Smooth muscle cell (in vitro differentiated cells): ENCODE results near the gene ARHGAP29. TPM values are rescaled to one million over a fixed set of nuclear protein-coding genes. Genes with fewer than 3 reads are reported as not detected.

Experiments used
- DNase-seq: peaks from one replicate; lab custom pipeline; 2025; ENCODE audit not compliant: unreplicated experiment; lab: John Stamatoyannopoulos, UW
- H2AFZ ChIP-seq: fragments of 200-600 bp; sonication (generic); 2 replicates; pipeline ENCODE4 v1.6.0; 2016; ENCODE audit warnings: antibody characterized with exemption, low read depth, mild to moderate bottlenecking
- H3F3A ChIP-seq: fragments of 200-600 bp; sonication (generic); 2 replicates; pipeline ENCODE4 v1.6.0; 2017; ENCODE audit warnings: antibody characterized with exemption, low read depth
- H3K27ac ChIP-seq: fragments of 200-600 bp; sonication (generic); 2 replicates; pipeline ENCODE4 v1.5.1; 2016; ENCODE audit warnings: low read depth, mild to moderate bottlenecking
- H3K27me3 ChIP-seq: fragments of 200-600 bp; sonication (generic); 2 replicates; pipeline ENCODE4 v1.6.1; 2016; ENCODE audit warnings: low read depth, mild to moderate bottlenecking
- H3K36me3 ChIP-seq: fragments of 200-600 bp; sonication (generic); 2 replicates; pipeline ENCODE4 v1.5.1; 2016; ENCODE audit warnings: low read depth
- H3K4me1 ChIP-seq: fragments of 200-600 bp; sonication (generic); 2 replicates; pipeline ENCODE4 v1.5.1; 2016; ENCODE audit warnings: low read depth
- H3K4me2 ChIP-seq: fragments of 200-600 bp; sonication (generic); 2 replicates; pipeline ENCODE4 v1.6.0; 2016; ENCODE audit warnings: mild to moderate bottlenecking
- H3K4me3 ChIP-seq: fragments of 200-600 bp; sonication (generic); 2 replicates; pipeline ENCODE4 v1.5.1; 2016; ENCODE audit warnings: mild to moderate bottlenecking
- H3K79me2 ChIP-seq: fragments of 200-600 bp; sonication (generic); 2 replicates; pipeline ENCODE4 v1.6.0; 2016; ENCODE audit warnings: low read depth, mild to moderate bottlenecking
- H3K9ac ChIP-seq: fragments of 200-600 bp; sonication (generic); 2 replicates; pipeline ENCODE4 v1.6.0; 2016; ENCODE audit warnings: low read depth
- H3K9me3 ChIP-seq: fragments of 200-600 bp; sonication (generic); replicated peaks from 2 replicates; pipeline ENCODE4 v1.5.1; 2016; ENCODE audit warnings: low read depth
- H4K20me1 ChIP-seq: fragments of 200-600 bp; sonication (generic); 2 replicates; pipeline ENCODE4 v1.6.0; 2016; ENCODE audit warnings: low read depth
- CTCF ChIP-seq: fragments of 200-600 bp; sonication (generic); IDR thresholded peaks from 2 replicates; pipeline ENCODE4 v1.5.1; 2017; ENCODE audit warnings: borderline replicate concordance, mild to moderate bottlenecking, antibody characterized with exemption; ENCODE audit not compliant: insufficient read depth, poor library complexity, severe bottlenecking
- WGBS: methylation state at CpG from one replicate; pipeline ENCODE4 v1.1.7; 2016; ENCODE audit warnings: low lambda C conversion rate; 5-methylcytosine and 5-hydroxymethylcytosine counted together
- polyA plus RNA-seq: library from polyadenylated mRNA; unstranded; fragments of >200 nt; fragmentation: Nextera tagmentation; extraction: Ambion mirVana; gene quantifications from 2 replicates; pipeline ENCODE4 v1.2.1, GENCODE V29; 2016
- total RNA-seq: library from RNA; depleted of rRNA; stranded (reverse); fragments of >200 nt; gene quantifications from 2 replicates; pipeline ENCODE4 v1.2.3, GENCODE V29; 2014

Gene ARHGAP29
- total and polyA plus RNA-seq, 2 experiments from 2014 or later = 8.0 to 39.9 TPM

- H3K4me2 ChIP-seq = no peak overlapping the region
- H3K4me3 ChIP-seq = no peak overlapping the region
- no peaks in the 10 kb centered on the region for H4K20me1 ChIP-seq
- H2AFZ ChIP-seq = no peak overlapping the region
- 92% methylated on average over 4 of the region's 4 CpGs for WGBS
- no peak overlapping the region for H3K9ac ChIP-seq
- H3K27ac ChIP-seq = no peak overlapping the region
- H3K36me3 ChIP-seq = no peaks in the 10 kb centered on the region
- H3K79me2 ChIP-seq = no peaks in the 10 kb centered on the region
- DNase-seq = no peak
- no peaks in the 10 kb centered on the region for H3F3A ChIP-seq
- H3K9me3 ChIP-seq = no peaks in the 10 kb centered on the region
- no peaks in the 10 kb centered on the region for H3K4me1 ChIP-seq
- H3K27me3 ChIP-seq = no peaks in the 10 kb centered on the region
- TF ChIP-seq CTCF = no peak
These were observed 39.6 kb upstream of the ARHGAP29 start for GRCh38 chr1:94276988-94277434.

- WGBS = 93% methylated on average over 2 of the region's 2 CpGs
- Histone ChIP-seq H3F3A (no peaks in the 10 kb centered on the region), H3K27me3 (no peaks in the 10 kb centered on the region), H3K9ac (no peak overlapping the region), H3K4me3 (no peak overlapping the region), H3K79me2 (no peaks in the 10 kb centered on the region), H3K27ac (no peak overlapping the region), H3K4me1 (no peaks in the 10 kb centered on the region), H3K36me3 (no peaks in the 10 kb centered on the region), H4K20me1 (no peaks in the 10 kb centered on the region), H3K4me2 (no peak overlapping the region), H2AFZ (no peak overlapping the region), H3K9me3 (no peaks in the 10 kb centered on the region)
- TF ChIP-seq CTCF = no peak
- DNase-seq = no peak
These were observed 37.7 kb upstream of the ARHGAP29 start for GRCh38 chr1:94275083-94275482.

- H2AFZ ChIP-seq = no peak overlapping the region
- 80% methylated on average over 2 of the region's 2 CpGs for WGBS
- no peak overlapping the region for H3K4me3 ChIP-seq
- no peak for TF ChIP-seq CTCF
- H3F3A ChIP-seq = no peaks in the 10 kb centered on the region
- H3K27me3 ChIP-seq = no peaks in the 10 kb centered on the region
- H3K36me3 ChIP-seq = no peaks in the 10 kb centered on the region
- H3K9me3 ChIP-seq = no peaks in the 10 kb centered on the region
- H3K27ac ChIP-seq = no peak overlapping the region
- H3K4me2 ChIP-seq = no peak overlapping the region
- no peak overlapping the region for H3K9ac ChIP-seq
- H3K79me2 ChIP-seq = no peaks in the 10 kb centered on the region
- no peak for DNase-seq
- no peaks in the 10 kb centered on the region for H3K4me1 ChIP-seq
- no peaks in the 10 kb centered on the region for H4K20me1 ChIP-seq
These were observed 37.2 kb upstream of the ARHGAP29 start for GRCh38 chr1:94274561-94274960.

- Histone ChIP-seq H3K27ac (no peak overlapping the region), H2AFZ (no peak overlapping the region), H3K9me3 (no peaks in the 10 kb centered on the region), H3K36me3 (no peaks in the 10 kb centered on the region), H3F3A (no peaks in the 10 kb centered on the region), H3K79me2 (no peaks in the 10 kb centered on the region), H4K20me1 (no peaks in the 10 kb centered on the region), H3K4me1 (no peaks in the 10 kb centered on the region), H3K9ac (no peak overlapping the region), H3K4me2 (no peak overlapping the region), H3K27me3 (no peaks in the 10 kb centered on the region), H3K4me3 (no peak overlapping the region)
- no peak for TF ChIP-seq CTCF
- no peak for DNase-seq
- WGBS = 75% methylated on average over 4 of the region's 4 CpGs
These were observed 35.7 kb upstream of the ARHGAP29 start for GRCh38 chr1:94273111-94273510.
